Activated effector memory CD4-positive, alpha-beta T cell treated with anti-CD3 and anti-CD28 coated beads, Interleukin-2, amount 50 U/mL, for 16 hours (primary cell): ENCODE results near the gene ADM.
A peak's percentile ranks its signal among the peaks of the same experiment; 100 is the strongest.

Source experiments
- DNase-seq: peaks from one replicate; pipeline ENCODE4 v3.0.0-alpha.2; 2020

The ADM gene

GRCh38 chr11:10291801-10292638, 12.9 kb upstream of the ADM start:
- DNase-seq, result no peak

GRCh38 chr11:10293423-10294289, 11.2 kb upstream of the ADM start, which contains the start of gene SBF2:
TSS of gene SBF2 (minus strand) at chr11:10294219. CDS start at chr11:10294069, 150 bp downstream.
- peak; percentile 92 for DNase-seq

- DNase-seq, result no peak
These were observed 10.5 kb upstream of the ADM start for GRCh38 chr11:10294290-10294953.

- DNase-seq, result no peak
These were observed 9.6 kb upstream of the ADM start for GRCh38 chr11:10295064-10295901.

- peak; percentile 75 for DNase-seq
These were observed 6.5 kb upstream of the ADM start for GRCh38 chr11:10298342-10298741.

- no peak for DNase-seq
These were observed 3.1 kb upstream of the ADM start for GRCh38 chr11:10301656-10302358.

- no peak for DNase-seq
These were observed 2.5 kb upstream of the ADM start for GRCh38 chr11:10302359-10302743.

GRCh38 chr11:10302744-10303557, 1.9 kb upstream of the ADM start:
- DNase-seq, result peak; percentile 89

GRCh38 chr11:10303558-10304363, 1.1 kb upstream of the ADM start:
- DNase-seq, result peak; percentile 76

- peak; percentile 73 for DNase-seq
These were observed 540 bp downstream of the ADM start for GRCh38 chr11:10305262-10305963.

- DNase-seq, result peak; percentile 67
These were observed 1.4 kb downstream of the ADM start for GRCh38 chr11:10305964-10306918.

- DNase-seq, result no peak
These were observed 2.1 kb downstream of the ADM start for GRCh38 chr11:10307022-10307399.

- DNase-seq, result peak; percentile 94
These were observed 2.7 kb downstream of the ADM start for GRCh38 chr11:10307400-10308200.

GRCh38 chr11:10308201-10308954, 3.5 kb downstream of the ADM start:
- no peak for DNase-seq

- no peak for DNase-seq
These were observed 4.6 kb downstream of the ADM start for GRCh38 chr11:10309163-10310093.
